ENCODE results near the gene RRAGD.

The RRAGD gene

DNA sequence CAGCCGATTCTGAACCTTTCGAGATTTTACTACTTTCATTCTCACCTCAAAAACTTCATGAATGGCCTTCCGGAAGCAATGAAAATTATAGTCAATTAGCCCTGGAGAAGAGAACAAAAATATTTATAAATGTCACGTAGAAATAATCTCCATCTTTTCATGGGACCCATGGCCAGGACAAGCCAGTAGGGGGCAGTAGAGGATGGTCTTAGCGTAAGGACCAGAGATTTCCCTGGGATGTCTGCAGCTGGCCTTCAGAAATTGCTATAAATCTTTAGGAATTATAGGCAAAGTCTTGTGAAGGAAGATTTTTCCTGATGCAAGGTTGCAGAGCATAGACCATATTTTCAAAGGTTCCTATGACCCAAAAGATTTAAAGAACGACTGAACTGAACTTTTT lies 44.0 kb downstream of the RRAGD start:
- Histone ChIP-seq H3K9ac (ENCODE audit: low read depth, low read length) (no peak overlapping the region), H3K4me1 (ENCODE audit: control insufficient read depth, insufficient read depth, low read length) (no peaks in the 10 kb centered on the region), H3K27me3 (ENCODE audit: control insufficient read depth, insufficient read depth, low read length) (no peaks in the 10 kb centered on the region)

DNA sequence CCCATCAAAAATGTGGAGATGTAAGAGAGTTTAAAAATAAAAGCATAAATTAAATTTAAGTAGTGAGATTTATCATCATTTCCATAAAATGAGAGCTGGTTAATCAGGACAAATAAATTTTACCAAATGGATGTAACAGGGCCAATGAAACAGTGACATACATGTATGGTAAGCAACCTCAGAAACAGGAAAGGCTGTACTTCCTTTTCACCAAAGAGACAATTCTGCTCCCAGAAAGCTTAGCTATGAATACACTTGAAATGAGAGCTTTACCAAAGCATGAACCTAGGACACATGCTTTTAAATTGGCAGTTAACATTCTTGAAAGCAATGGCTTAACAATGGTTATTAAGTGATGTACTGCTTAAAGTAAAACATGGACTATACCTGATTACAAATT lies 47.5 kb downstream of the RRAGD start:
- Histone ChIP-seq H3K9me3 (ENCODE audit: control insufficient read depth, insufficient read depth, low read length) (no peaks in the 10 kb centered on the region), H3K4me3 (ENCODE audit: low read depth, low read length) (no peak overlapping the region), H3K4me1 (ENCODE audit: control insufficient read depth, insufficient read depth, low read length) (peaks cover under 1% of the 10 kb centered on the region), H3K9ac (ENCODE audit: low read depth, low read length) (no peak overlapping the region), H3K27me3 (ENCODE audit: control insufficient read depth, insufficient read depth, low read length) (no peaks in the 10 kb centered on the region), H3K36me3 (ENCODE audit: control insufficient read depth, insufficient read depth, low read length) (no peaks in the 10 kb centered on the region)

More for the DNA sequence above, 44.0 kb downstream of the RRAGD start:
- no peak overlapping the region for H3K4me3 ChIP-seq (ENCODE audit: low read depth, low read length)
- H3K9me3 ChIP-seq (ENCODE audit: control insufficient read depth, insufficient read depth, low read length) = no peaks in the 10 kb centered on the region
- no peaks in the 10 kb centered on the region for H3K36me3 ChIP-seq (ENCODE audit: control insufficient read depth, insufficient read depth, low read length)

DNA sequence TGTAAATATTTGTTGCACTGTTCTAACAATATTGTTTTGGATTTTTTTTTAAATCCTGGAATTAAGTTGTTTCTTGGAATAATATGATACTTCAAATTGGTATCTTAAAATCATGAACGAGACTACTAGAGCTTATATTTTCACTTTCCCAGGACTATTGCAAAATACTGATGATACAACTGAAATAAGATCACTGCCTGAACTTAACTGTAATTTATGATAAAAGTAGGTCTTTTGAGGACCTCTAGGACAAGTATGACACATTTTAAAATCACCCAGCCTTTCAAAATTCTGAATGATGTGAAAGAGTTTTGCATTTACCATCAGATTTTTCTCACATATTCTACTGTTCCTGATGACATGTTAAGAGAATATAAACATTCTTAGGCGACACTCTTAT lies 50.9 kb downstream of the RRAGD start:
- Histone ChIP-seq H3K27me3 (ENCODE audit: control insufficient read depth, insufficient read depth, low read length) (peaks cover 19% of the 10 kb centered on the region), H3K9me3 (ENCODE audit: control insufficient read depth, insufficient read depth, low read length) (no peaks in the 10 kb centered on the region), H3K9ac (ENCODE audit: low read depth, low read length) (no peak overlapping the region), H3K4me3 (ENCODE audit: low read depth, low read length) (no peak overlapping the region), H3K4me1 (ENCODE audit: control insufficient read depth, insufficient read depth, low read length) (peaks cover 3% of the 10 kb centered on the region), H3K36me3 (ENCODE audit: control insufficient read depth, insufficient read depth, low read length) (no peaks in the 10 kb centered on the region)

DNA sequence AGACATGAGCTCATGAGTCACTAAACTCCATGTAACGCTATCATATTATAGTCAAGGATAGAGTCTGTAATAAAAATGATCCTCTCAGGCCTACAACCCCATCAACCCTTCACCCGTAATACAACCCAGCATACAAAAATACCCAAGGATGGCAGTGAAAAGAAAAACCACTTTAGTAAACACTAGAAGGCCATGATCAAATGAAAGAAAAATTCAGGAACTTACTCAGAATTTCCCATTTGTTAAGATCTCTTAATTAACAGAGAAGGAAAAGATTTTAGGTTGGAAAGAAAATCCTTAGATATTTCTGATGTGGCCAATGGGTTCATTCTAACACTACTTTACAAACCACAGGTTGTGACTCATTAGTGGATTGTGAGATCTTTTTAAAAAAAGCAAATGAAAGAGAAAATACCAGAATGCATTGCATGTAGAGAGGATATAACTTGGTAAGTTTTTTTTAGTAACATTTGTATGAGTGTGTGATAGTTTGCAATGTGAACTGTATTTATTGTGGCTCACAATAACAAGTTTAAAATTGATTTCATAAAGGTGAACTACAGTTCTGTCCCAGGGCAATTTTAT lies 51.6 kb downstream of the RRAGD start:
- H3K27me3 ChIP-seq (ENCODE audit: control insufficient read depth, insufficient read depth, low read length) = peaks cover 19% of the 10 kb centered on the region
- no peaks in the 10 kb centered on the region for H3K9me3 ChIP-seq (ENCODE audit: control insufficient read depth, insufficient read depth, low read length)
- H3K4me1 ChIP-seq (ENCODE audit: control insufficient read depth, insufficient read depth, low read length) = peaks cover 3% of the 10 kb centered on the region
- no peak overlapping the region for H3K9ac ChIP-seq (ENCODE audit: low read depth, low read length)
- no peaks in the 10 kb centered on the region for H3K36me3 ChIP-seq (ENCODE audit: control insufficient read depth, insufficient read depth, low read length)
- no peak overlapping the region for H3K4me3 ChIP-seq (ENCODE audit: low read depth, low read length)

DNA sequence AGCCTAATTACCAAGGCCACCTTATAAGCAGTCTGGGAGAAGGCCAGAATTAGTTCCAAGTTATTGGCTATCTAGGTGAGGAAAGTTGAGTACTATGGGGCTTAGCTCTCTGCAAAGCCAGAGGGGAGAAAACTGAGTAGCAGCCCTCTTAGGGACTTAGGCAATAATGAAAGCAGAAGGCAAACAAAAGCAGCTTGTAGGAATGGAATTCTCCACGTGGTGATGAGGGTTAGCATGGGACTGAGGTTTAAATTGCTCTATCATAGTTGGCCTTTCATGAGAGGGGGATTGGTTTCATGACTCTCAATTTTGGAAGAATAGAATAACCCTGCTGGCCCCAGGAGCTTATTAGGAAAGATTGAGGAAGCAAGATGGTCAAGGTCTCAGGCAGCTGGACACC lies 52.5 kb downstream of the RRAGD start:
- Histone ChIP-seq H3K4me1 (ENCODE audit: control insufficient read depth, insufficient read depth, low read length) (peaks cover 3% of the 10 kb centered on the region), H3K9me3 (ENCODE audit: control insufficient read depth, insufficient read depth, low read length) (no peaks in the 10 kb centered on the region), H3K4me3 (ENCODE audit: low read depth, low read length) (no peak overlapping the region), H3K27me3 (ENCODE audit: control insufficient read depth, insufficient read depth, low read length) (peaks cover 19% of the 10 kb centered on the region), H3K9ac (ENCODE audit: low read depth, low read length) (no peak overlapping the region), H3K36me3 (ENCODE audit: control insufficient read depth, insufficient read depth, low read length) (no peaks in the 10 kb centered on the region)

DNA sequence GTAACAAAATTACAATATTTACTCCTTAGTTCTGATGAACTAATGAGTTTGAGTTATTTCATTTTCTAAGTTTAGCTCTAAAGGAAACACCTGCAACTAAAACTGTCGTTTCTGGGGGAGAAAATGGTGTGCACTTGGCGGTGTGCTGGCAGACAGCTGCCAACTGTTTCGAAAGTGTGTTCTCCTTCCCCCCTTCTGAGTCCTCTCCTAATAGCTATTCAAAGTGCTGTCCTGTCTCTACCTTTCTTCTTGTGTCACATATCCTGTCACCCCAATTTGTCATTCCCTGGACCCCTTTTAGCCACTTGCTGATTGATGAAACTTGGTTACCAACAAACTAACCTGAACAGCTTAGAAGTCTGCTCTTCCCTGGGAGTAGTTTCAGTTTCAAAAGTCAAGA lies 54.7 kb downstream of the RRAGD start:
- H3K9me3 ChIP-seq (ENCODE audit: control insufficient read depth, insufficient read depth, low read length) = no peaks in the 10 kb centered on the region
- peaks cover 3% of the 10 kb centered on the region for H3K4me1 ChIP-seq (ENCODE audit: control insufficient read depth, insufficient read depth, low read length)
- peaks cover 30% of the 10 kb centered on the region for H3K27me3 ChIP-seq (ENCODE audit: control insufficient read depth, insufficient read depth, low read length)
- no peak overlapping the region for H3K9ac ChIP-seq (ENCODE audit: low read depth, low read length)
- no peaks in the 10 kb centered on the region for H3K36me3 ChIP-seq (ENCODE audit: control insufficient read depth, insufficient read depth, low read length)
- H3K4me3 ChIP-seq (ENCODE audit: low read depth, low read length) = no peak overlapping the region

DNA sequence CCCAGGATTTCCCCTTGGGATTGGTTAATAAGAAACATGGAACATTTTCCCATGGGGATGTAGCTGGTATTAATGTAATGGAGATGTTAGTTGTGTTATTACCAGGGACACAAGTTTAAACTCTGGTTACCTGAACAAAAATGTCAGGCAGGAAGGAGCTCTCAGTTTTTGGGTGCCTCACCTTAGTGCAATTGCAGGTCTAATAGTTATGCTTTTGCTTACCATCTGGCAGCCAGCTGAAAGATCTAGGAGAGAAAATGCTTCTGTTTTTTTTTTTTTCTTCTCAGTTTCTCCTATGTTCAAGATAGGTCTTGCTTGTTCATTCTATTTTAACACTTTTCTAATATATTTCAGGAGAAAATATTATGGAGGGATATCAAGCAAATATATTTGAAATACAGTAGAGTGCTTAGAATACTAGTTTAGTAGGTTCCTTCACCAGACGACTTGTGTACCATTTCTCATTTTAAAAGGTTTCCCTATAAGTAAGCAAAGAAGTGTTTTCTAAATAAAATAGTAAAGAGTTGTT lies 55.4 kb downstream of the RRAGD start:
- peaks cover 35% of the 10 kb centered on the region for H3K27me3 ChIP-seq (ENCODE audit: control insufficient read depth, insufficient read depth, low read length)
- H3K4me3 ChIP-seq (ENCODE audit: low read depth, low read length) = no peak overlapping the region
- H3K9me3 ChIP-seq (ENCODE audit: control insufficient read depth, insufficient read depth, low read length) = no peaks in the 10 kb centered on the region
- no peaks in the 10 kb centered on the region for H3K36me3 ChIP-seq (ENCODE audit: control insufficient read depth, insufficient read depth, low read length)
- H3K9ac ChIP-seq (ENCODE audit: low read depth, low read length) = no peak overlapping the region
- peaks cover 3% of the 10 kb centered on the region for H3K4me1 ChIP-seq (ENCODE audit: control insufficient read depth, insufficient read depth, low read length)

DNA sequence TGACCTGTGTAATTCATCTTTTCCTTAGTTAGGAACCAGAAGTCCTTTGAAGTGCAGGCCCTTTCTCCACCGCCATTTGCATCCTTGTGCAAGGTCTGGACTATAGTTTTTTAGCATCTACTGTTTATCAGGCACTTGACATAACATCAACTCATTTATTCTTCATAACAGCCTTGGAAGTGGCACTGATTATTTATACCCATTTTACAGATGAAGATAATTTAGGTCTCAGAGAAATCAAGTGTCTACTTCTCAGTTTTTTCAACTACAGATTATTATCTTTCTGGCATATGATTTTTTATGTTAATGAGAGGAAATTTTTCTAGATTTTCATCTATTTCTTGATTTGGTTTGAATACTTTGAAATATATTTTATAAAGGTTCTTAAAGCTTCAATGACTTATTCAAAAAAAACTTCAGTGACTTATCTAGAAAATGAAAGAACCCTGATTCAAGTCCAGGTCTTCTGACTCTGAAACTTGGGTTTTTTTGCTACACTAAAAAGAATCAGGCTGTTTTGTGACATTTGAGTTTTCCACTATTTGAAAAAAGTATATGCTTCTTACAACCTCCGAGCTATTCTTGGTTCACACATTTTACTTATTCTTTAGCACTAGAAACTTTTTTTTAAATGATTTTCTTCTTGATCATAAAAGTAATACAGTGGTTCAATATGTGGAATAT lies 56.4 kb downstream of the RRAGD start:
- H3K27me3 ChIP-seq (ENCODE audit: control insufficient read depth, insufficient read depth, low read length) = peaks cover 43% of the 10 kb centered on the region
- no peak overlapping the region for H3K9ac ChIP-seq (ENCODE audit: low read depth, low read length)
- no peaks in the 10 kb centered on the region for H3K36me3 ChIP-seq (ENCODE audit: control insufficient read depth, insufficient read depth, low read length)
- H3K9me3 ChIP-seq (ENCODE audit: control insufficient read depth, insufficient read depth, low read length) = no peaks in the 10 kb centered on the region
- H3K4me3 ChIP-seq (ENCODE audit: low read depth, low read length) = no peak overlapping the region
- peaks cover 3% of the 10 kb centered on the region for H3K4me1 ChIP-seq (ENCODE audit: control insufficient read depth, insufficient read depth, low read length)

DNA sequence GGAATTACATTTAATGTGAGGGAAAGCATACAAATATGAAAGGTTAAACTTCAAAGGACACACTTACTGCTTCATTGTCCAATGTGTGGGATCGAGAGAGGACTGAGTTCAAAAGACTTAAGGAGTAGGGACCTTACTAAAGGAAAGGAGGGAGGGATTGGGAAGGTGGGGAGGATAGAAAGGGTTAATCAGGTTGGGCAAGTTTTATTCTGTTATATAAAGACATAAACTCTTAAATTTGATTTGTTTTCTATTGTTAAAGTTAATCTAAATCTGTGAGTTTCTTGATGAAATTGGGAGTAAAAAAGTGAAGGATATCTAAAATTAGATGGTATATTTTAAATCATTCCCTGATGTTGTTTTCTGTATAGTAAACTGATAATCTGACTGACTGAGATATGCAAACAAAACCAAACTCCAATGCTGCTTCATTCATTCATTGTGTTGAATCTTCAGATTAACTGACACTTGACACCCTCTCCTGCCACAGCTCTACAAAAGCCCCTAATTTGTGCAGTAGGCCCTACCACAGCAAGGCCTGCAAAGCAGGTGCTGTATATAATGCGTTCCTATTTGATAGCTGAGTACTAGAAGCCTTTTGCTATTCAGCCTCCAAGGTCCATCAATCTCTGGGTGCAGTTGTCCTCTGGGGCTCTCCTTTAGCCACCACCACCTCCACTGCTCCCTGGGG lies 58.2 kb downstream of the RRAGD start:
- H3K27me3 ChIP-seq (ENCODE audit: control insufficient read depth, insufficient read depth, low read length) = peaks cover 46% of the 10 kb centered on the region
- H3K4me3 ChIP-seq (ENCODE audit: low read depth, low read length) = no peak overlapping the region
- no peaks in the 10 kb centered on the region for H3K9me3 ChIP-seq (ENCODE audit: control insufficient read depth, insufficient read depth, low read length)
- no peaks in the 10 kb centered on the region for H3K4me1 ChIP-seq (ENCODE audit: control insufficient read depth, insufficient read depth, low read length)
- no peak overlapping the region for H3K9ac ChIP-seq (ENCODE audit: low read depth, low read length)
- H3K36me3 ChIP-seq (ENCODE audit: control insufficient read depth, insufficient read depth, low read length) = no peaks in the 10 kb centered on the region

DNA sequence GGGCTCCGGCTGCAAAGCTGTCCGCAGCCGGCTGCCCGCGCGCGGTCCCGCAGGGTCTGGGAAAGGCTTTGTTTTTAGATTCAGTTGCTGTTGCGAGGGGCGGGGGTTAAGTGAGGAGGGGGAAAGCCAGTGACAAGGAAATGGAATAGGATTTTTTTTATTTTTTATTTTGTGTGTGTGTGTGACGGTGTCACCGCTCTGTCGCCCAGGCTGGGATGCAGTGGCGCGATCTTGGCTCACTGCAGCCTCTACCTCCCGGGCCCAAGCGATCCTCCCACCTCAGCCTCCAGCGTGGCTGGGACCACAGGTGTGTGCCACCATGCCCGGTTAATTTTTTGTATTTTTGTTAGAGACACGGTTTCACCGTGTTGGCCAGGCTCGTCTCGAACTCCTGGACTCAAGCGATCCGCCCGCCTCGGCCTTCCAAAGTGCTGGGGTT lies 58.9 kb downstream of the RRAGD start:
- Histone ChIP-seq H3K27me3 (ENCODE audit: control insufficient read depth, insufficient read depth, low read length) (peaks cover 43% of the 10 kb centered on the region), H3K9ac (ENCODE audit: low read depth, low read length) (peak overlapping the region; percentile 73), H3K9me3 (ENCODE audit: control insufficient read depth, insufficient read depth, low read length) (no peaks in the 10 kb centered on the region), H3K4me1 (ENCODE audit: control insufficient read depth, insufficient read depth, low read length) (no peaks in the 10 kb centered on the region), H3K4me3 (ENCODE audit: low read depth, low read length) (peak overlapping the region; percentile 68), H3K36me3 (ENCODE audit: control insufficient read depth, insufficient read depth, low read length) (no peaks in the 10 kb centered on the region)

DNA sequence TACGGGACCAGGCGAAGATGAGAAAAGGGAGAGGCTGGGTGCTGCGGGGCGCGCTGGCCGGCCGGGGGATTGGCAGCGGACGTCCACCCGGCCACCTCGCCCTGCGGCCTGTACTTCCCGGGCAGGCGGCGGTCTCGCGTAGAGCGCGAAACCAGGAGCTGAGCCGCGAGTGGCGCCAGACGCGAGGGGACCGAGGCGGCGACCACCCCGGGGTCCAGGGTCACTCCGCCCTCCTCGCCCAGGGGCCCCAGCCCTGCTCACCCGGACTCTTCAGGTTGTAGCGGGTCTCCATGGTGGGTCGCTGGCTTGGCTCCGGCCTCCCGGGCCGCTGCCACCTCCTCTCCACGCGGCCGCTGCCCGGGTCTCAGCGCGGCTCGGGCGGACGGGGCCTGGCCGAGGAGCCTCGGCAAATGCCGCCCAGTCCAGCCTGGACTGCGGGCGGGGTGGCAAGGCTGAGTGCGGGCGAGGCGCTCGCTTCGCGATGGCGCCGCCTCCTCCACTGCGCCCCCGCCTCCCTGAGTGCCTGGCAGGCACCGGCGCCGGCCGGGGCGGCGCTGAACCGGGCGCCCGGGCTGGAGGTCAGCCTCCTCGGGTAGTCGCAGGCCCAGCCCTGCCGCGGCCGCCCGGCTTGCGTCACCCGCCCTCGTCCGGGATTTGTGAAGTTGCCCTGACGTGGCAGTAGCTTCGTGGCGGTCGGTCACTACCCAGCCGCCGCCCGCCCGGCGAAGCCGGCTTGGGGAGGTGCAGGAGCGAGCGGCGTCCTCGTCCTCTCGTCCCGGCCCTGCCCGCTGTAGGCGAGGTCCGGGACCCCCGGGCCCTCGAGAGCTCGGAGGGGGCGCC lies 59.6 kb downstream of the RRAGD start, which contains the start of gene UBE2J1:
TSS of gene UBE2J1 (minus strand) at position 445 of the 840 bp plus-strand sequence. CDS start at position 292, 153 bp downstream.
- H3K9ac ChIP-seq (ENCODE audit: low read depth, low read length) = peak within 1 kb of the TSS; percentile 73
- no peaks in the 10 kb centered on the region for H3K4me1 ChIP-seq (ENCODE audit: control insufficient read depth, insufficient read depth, low read length)
- H3K27me3 ChIP-seq (ENCODE audit: control insufficient read depth, insufficient read depth, low read length) = peaks cover 40% of the 10 kb centered on the region
- no peaks in the 10 kb centered on the region for H3K9me3 ChIP-seq (ENCODE audit: control insufficient read depth, insufficient read depth, low read length)
- H3K36me3 ChIP-seq (ENCODE audit: control insufficient read depth, insufficient read depth, low read length) = no peaks in the 10 kb centered on the region
- H3K4me3 ChIP-seq (ENCODE audit: low read depth, low read length) = peak within 1 kb of the TSS; percentile 68

All from iPS-15b (cell line).